HG02798 (cell line): Measurements from ENCODE around the gene SLC4A4.
A peak's percentile ranks its signal among the peaks of the same experiment; 100 is the strongest.

Experiments
- ATAC-seq: cut with Tn5 transposase; IDR thresholded peaks from one replicate; pipeline ENCODE4 v1.9.1; 2021; ENCODE audit warnings: mild to moderate bottlenecking; ENCODE audit not compliant: unreplicated experiment, poor library complexity

SLC4A4 gene

GRCh38 chr4:71338846-71339593 is at the start of gene SLC4A4:
TSS of gene SLC4A4 (plus strand) at chr4:71339020.
- ATAC-seq, result peak; percentile 99

GRCh38 chr4:71290074-71290473 is 48.7 kb upstream of the SLC4A4 start:
- ATAC-seq, result no peak

GRCh38 chr4:71290476-71290875 is 48.3 kb upstream of the SLC4A4 start:
- ATAC-seq, result no peak

GRCh38 chr4:71292228-71292627 is 46.6 kb upstream of the SLC4A4 start:
- ATAC-seq, result no peak

- ATAC-seq, result no peak
Measured at GRCh38 chr4:71293705-71294104, 45.1 kb upstream of the SLC4A4 start.

- ATAC-seq, result no peak
Measured at GRCh38 chr4:71294301-71294700, 44.5 kb upstream of the SLC4A4 start.

GRCh38 chr4:71296945-71297344 is 41.9 kb upstream of the SLC4A4 start:
- ATAC-seq, result no peak

GRCh38 chr4:71300362-71300761 is 38.5 kb upstream of the SLC4A4 start:
- no peak for ATAC-seq

GRCh38 chr4:71300964-71301363 is 37.9 kb upstream of the SLC4A4 start:
- ATAC-seq, result no peak

GRCh38 chr4:71303287-71303686 is 35.5 kb upstream of the SLC4A4 start:
- no peak for ATAC-seq

GRCh38 chr4:71303850-71304249 is 35.0 kb upstream of the SLC4A4 start:
- ATAC-seq, result no peak

GRCh38 chr4:71304289-71304850 is 34.5 kb upstream of the SLC4A4 start:
- ATAC-seq, result no peak

GRCh38 chr4:71307729-71308128 is 31.1 kb upstream of the SLC4A4 start:
- ATAC-seq, result no peak

GRCh38 chr4:71322425-71322824 is 16.4 kb upstream of the SLC4A4 start:
- no peak for ATAC-seq

GRCh38 chr4:71333368-71333767 is 5.5 kb upstream of the SLC4A4 start:
- ATAC-seq, result no peak

GRCh38 chr4:71333960-71334359 is 4.9 kb upstream of the SLC4A4 start:
- no peak for ATAC-seq

GRCh38 chr4:71334465-71334882 is 4.3 kb upstream of the SLC4A4 start:
- no peak for ATAC-seq

GRCh38 chr4:71343670-71344466 is 5.0 kb downstream of the SLC4A4 start:
- no peak for ATAC-seq

GRCh38 chr4:71346710-71347109 is 7.9 kb downstream of the SLC4A4 start:
- ATAC-seq, result no peak

- ATAC-seq, result no peak
Measured at GRCh38 chr4:71348586-71348985, 9.8 kb downstream of the SLC4A4 start.

- ATAC-seq, result no peak
Measured at GRCh38 chr4:71355045-71355444, 16.2 kb downstream of the SLC4A4 start.
